ENCODE results near the gene WWTR1. TPM values are rescaled to one million over a fixed set of nuclear protein-coding genes. Genes with fewer than 3 reads are reported as not detected.

The WWTR1 gene
- total and polyA plus RNA-seq, 2 donors (not counting 3 experiments of a cell fraction or from before 2014, with no cell fraction given), result 210 to 341 TPM

- DNase-seq (ENCODE audit: low read depth, low spot score), result no peak
- Histone ChIP-seq H3K9me1 (replicated peaks; ENCODE audit: control insufficient read depth, extremely low read depth, insufficient read depth, low read length) (no peaks in the 10 kb centered on the region), H3K4me3 (replicated peaks in 1 of 3; ENCODE audit: insufficient read depth in 1 of 3, low read depth in 1 of 3, low read length in 3 of 3) (peak overlapping the region in 1 of 3 experiments; percentile 58), H3K27ac (ENCODE audit: insufficient read depth, low read depth, low read length) (peak overlapping the region; percentile 96), H3K79me2 (ENCODE audit: control insufficient read depth, insufficient read depth, low read length) (no peaks in the 10 kb centered on the region), H3K36me3 (ENCODE audit: control insufficient read depth in 2 of 2, extremely low read depth in 1 of 2, insufficient read depth in 2 of 2, low read length in 2 of 2) (no peaks in the 10 kb centered on the region), H3K27me3 (ENCODE audit: control insufficient read depth in 2 of 2, insufficient read depth in 2 of 2, low read length in 2 of 2) (no peaks in the 10 kb centered on the region), H3K9me3 (replicated peaks; ENCODE audit: control insufficient read depth, insufficient read depth, low read length) (no peaks in the 10 kb centered on the region), H3K9ac (replicated peaks; ENCODE audit: extremely low read depth, insufficient read depth, low read length) (peak overlapping the region; percentile 83), H3K4me1 (ENCODE audit: control insufficient read depth, extremely low read depth, insufficient read depth, low read length) (peaks cover 36% of the 10 kb centered on the region), H3K4me2 (ENCODE audit: insufficient read depth, low read length) (peak overlapping the region; percentile 97), H4K20me1 (replicated peaks; ENCODE audit: control insufficient read depth, extremely low read depth, insufficient read depth, low read length) (no peaks in the 10 kb centered on the region), H2AFZ (ENCODE audit: low read depth, low read length) (peak overlapping the region; percentile 4)
- dilution Hi-C loops (cut with MboI; ENCODE audit: extremely low pct_ligation_motif_present, low sequenced_read_pairs) (loop anchor here (25.0 kb wide), 1 partner anchor 230 kb away; no protein-coding TSS in a partner anchor), intact Hi-C loops (cut with micrococcal nuclease) (loop anchor here (1.0 to 2.0 kb wide), 2 partner anchors 48 to 306 kb away; partner anchors contain the start of gene RNF13)
- no peak for FAIRE-seq
- TF ChIP-seq MYC (IDR thresholded peaks at IDR 0.05; ENCODE audit: low read depth, low read length) (no peak), POLR2A (IDR thresholded peaks at IDR 0.05; ENCODE audit: low read depth, low read length) (no peak), POLR2AphosphoS5 (IDR thresholded peaks at IDR 0.05; ENCODE audit: insufficient read depth, low read depth, low read length) (no peak), CTCF (IDR thresholded peaks at IDR 0.05; ENCODE audit: extremely low read depth in 1 of 2, insufficient read depth in 1 of 2, low read depth in 1 of 2, low read length in 2 of 2) (no peak), JUN (IDR thresholded peaks at IDR 0.05; ENCODE audit: borderline replicate concordance, insufficient read depth, insufficient read length, low read depth) (no peak)
- TF ChIP-seq, protein P1, sequence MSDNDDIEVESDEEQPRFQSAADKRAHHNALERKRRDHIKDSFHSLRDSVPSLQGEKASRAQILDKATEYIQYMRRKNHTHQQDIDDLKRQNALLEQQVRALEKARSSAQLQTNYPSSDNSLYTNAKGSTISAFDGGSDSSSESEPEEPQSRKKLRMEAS (IDR thresholded peaks at IDR 0.05; ENCODE audit: insufficient read depth, insufficient read length), result no peak
- ChIA-PET CTCF (interaction anchor here (0.9 to 10.4 kb wide), 10 partner anchors 10 to 301 kb away, joined by 4 to 103 read pairs (median 6); partner anchors contain the start of gene COMMD2), POLR2A (interaction anchor here (0.7 to 1.3 kb wide), 4 partner anchors 11 to 428 kb away, joined by 3 to 6 read pairs (median 3); no protein-coding TSS in a partner anchor)
- BruUV-seq (replicated peaks), result TSS peak; percentile 31
Observed at GRCh38 chr3:149506965-149507364, 150.9 kb downstream of the WWTR1 start.
